HEK293 (cell line): ENCODE measurements around the gene OPA3.

Source experiments
- CTCF ChIP-seq: fragments of 450-650 bp; formaldehyde crosslinking; IDR thresholded peaks from 2 replicates; pipeline ENCODE4 v1.5.1; 2016; ENCODE audit warnings: missing biosample characterization, missing genetic modification characterization
- ZNF549 ChIP-seq: fragments of 450-650 bp; IDR thresholded peaks from 2 replicates; pipeline ENCODE4 v1.5.1; 2018; ENCODE audit warnings: missing biosample characterization, missing genetic modification characterization, mild to moderate bottlenecking, inconsistent platforms, moderate library complexity
- ZNF558 ChIP-seq: fragments of 450-650 bp; formaldehyde crosslinking; IDR thresholded peaks from 2 replicates; pipeline ENCODE4 v1.5.1; 2016; ENCODE audit warnings: missing biosample characterization, missing genetic modification characterization
- ZSCAN18 ChIP-seq: fragments of 450-650 bp; formaldehyde crosslinking; IDR thresholded peaks from 2 replicates; pipeline ENCODE4 v1.5.1; 2016; ENCODE audit warnings: missing biosample characterization, missing genetic modification characterization

- TF ChIP-seq ZNF558 (no peak), CTCF (tag by site-specific recombination) (peak; percentile 94), ZNF549 (no peak), ZSCAN18 (tag by site-specific recombination) (no peak)
Measured at GRCh38 chr19:45506246-45506988, 78.2 kb downstream of the OPA3 start.
